GM12878 (cell line): ENCODE results near the gene PTPRN2. TPM values are rescaled to one million over a fixed set of nuclear protein-coding genes. Genes with fewer than 3 reads are reported as not detected.

Source experiments
- ATAC-seq: fragments of 200-7000 bp; cut with Tn5 transposase; 3 replicates; pipeline ENCODE4 v1.9.1; 2020; ENCODE audit warnings: mild to moderate bottlenecking, moderate library complexity
- BruUV-seq: library from RNA; stranded (reverse); fragments of 400-500 nt; replicated peaks from 2 replicates; lab custom pipeline; 2021; lab: Mats Ljungman, UMichigan
- CTCF ChIA-PET: fragments of 300-600 bp; sonication (Branson Sonifier 250); formaldehyde crosslinking; extraction: SDS; loops from one replicate; lab custom pipeline; 2021; ENCODE audit warnings: inconsistent platforms; lab: Yijun Ruan, JAX
- POLR2A ChIA-PET: fragments of 350-600 bp; formaldehyde crosslinking; extraction: SDS; loops from one replicate; lab custom pipeline; 2021; ENCODE audit warnings: inconsistent platforms; lab: Charles Lee
- RAD21 ChIA-PET: fragments of 300-600 bp; sonication (Branson Sonifier 250); formaldehyde crosslinking; loops from one replicate; lab custom pipeline; 2023; ENCODE audit warnings: antibody characterized with exemption; ENCODE audit not compliant: unreplicated experiment; lab: Charles Lee
- SMC1A ChIA-PET: fragments of 300-600 bp; sonication (Branson Sonifier 250); formaldehyde crosslinking; loops from one replicate; lab custom pipeline; 2023; ENCODE audit not compliant: unreplicated experiment, uncharacterized antibody; lab: Charles Lee
- DNase-seq: peaks from one replicate; pipeline ENCODE4 v3.0.0-alpha.2; 2011; ENCODE audit warnings: low read depth, low spot score
- FAIRE-seq: peaks from 3 replicates; lab custom pipeline; 2011; peaks lifted over from hg19 to GRCh38; lab: Jason Lieb, UNC
- H2AFZ ChIP-seq: 2 replicates; pipeline ENCODE4 v1.6.0; 2011; ENCODE audit warnings: low read depth, low read length, control low read depth; ENCODE audit not compliant: control insufficient read depth
- H3K27ac ChIP-seq: 2 replicates; pipeline ENCODE4 v1.5.1; 2011; ENCODE audit warnings: control low read depth; ENCODE audit not compliant: control insufficient read depth, insufficient read depth
- H3K27me3 ChIP-seq, 2 experiments: replicated peaks in 1 of 2; 2 replicates each; pipeline versions ENCODE4 v1.6.0 to v1.6.1; 2011; ENCODE audit warnings: low read length in 1 of 2; ENCODE audit not compliant: control insufficient read depth in 2 of 2, insufficient read depth in 2 of 2
- H3K36me3 ChIP-seq, 2 experiments: 2 replicates each; pipeline ENCODE4 v1.5.1; 2011; ENCODE audit warnings: low read length in 1 of 2; ENCODE audit not compliant: control insufficient read depth in 2 of 2, insufficient read depth in 2 of 2
- H3K4me1 ChIP-seq: 2 replicates; pipeline ENCODE4 v1.6.1; 2011; ENCODE audit warnings: mild to moderate bottlenecking, low read length, moderate library complexity, mixed read lengths; ENCODE audit not compliant: control insufficient read depth, insufficient read depth
- H3K4me2 ChIP-seq: 2 replicates; pipeline ENCODE4 v1.6.0; 2011; ENCODE audit warnings: control low read depth; ENCODE audit not compliant: control insufficient read depth, insufficient read depth
- H3K4me3 ChIP-seq: fragments of 200-600 bp; sonication (generic); 2 replicates; pipeline ENCODE4 v1.5.1; 2016
- H3K79me2 ChIP-seq: 2 replicates; pipeline ENCODE4 v1.6.0; 2011; ENCODE audit warnings: low read length; ENCODE audit not compliant: control insufficient read depth, insufficient read depth
- H3K9ac ChIP-seq: 2 replicates; pipeline ENCODE4 v1.8.0; 2011; ENCODE audit warnings: low read length, control low read depth, mixed read lengths; ENCODE audit not compliant: control insufficient read depth, insufficient read depth
- H3K9me3 ChIP-seq: replicated peaks from 3 replicates; pipeline ENCODE4 v1.5.1; 2011; ENCODE audit warnings: mild to moderate bottlenecking, low read length; ENCODE audit not compliant: control insufficient read depth, insufficient read depth
- H4K20me1 ChIP-seq: 2 replicates; pipeline ENCODE4 v1.6.0; 2011; ENCODE audit not compliant: control insufficient read depth, insufficient read depth
- CEBPB ChIP-seq, 2 experiments: fragments of 150-350 bp in 1 of 2; IDR thresholded peaks; 2 replicates each; pipeline ENCODE4 v1.6.1; 2012 to 2014; ENCODE audit warnings: low read depth in 2 of 2, low read length in 2 of 2, borderline replicate concordance in 1 of 2, inconsistent platforms in 1 of 2
- ZNF592 ChIP-seq: fragments of 450-650 bp; IDR thresholded peaks from 2 replicates; pipeline ENCODE4 v1.6.1; 2017; ENCODE audit warnings: mild to moderate bottlenecking, moderate library complexity
- WGBS: methylation state at CpG from one replicate; pipeline ENCODE4 v1.1.6; 2016; ENCODE audit warnings: low lambda C conversion rate; ENCODE audit not compliant: insufficient replicate concordance, insufficient coverage; ENCODE audit errors: missing lambda C conversion rate; 5-methylcytosine and 5-hydroxymethylcytosine counted together
- in situ Hi-C: fragments of 300-500 bp; cut with MboI; formaldehyde crosslinking; loops from 9 replicates; pipeline ENCODE4 v1.14.3; 2018; ENCODE audit warnings: mixed read lengths
- intact Hi-C: fragments of 100-400 bp; cut with micrococcal nuclease; formaldehyde crosslinking; loops from one replicate; pipeline ENCODE4 v1.14.2; 2022; ENCODE audit not compliant: unreplicated experiment
- polyA plus RNA-seq, 11 experiments: library from polyadenylated mRNA; depleted of rRNA in 4 of 11; unstranded in 6 of 11; stranded (reverse) in 5 of 11; fragments of >200 nt; fragmentation: Nextera tagmentation in 4 of 11; fragmentation: Illumina TruSeq in 1 of 11; extraction: Ambion mirVana in 4 of 11; extraction: Trizol in 1 of 11; gene quantifications; 1 replicate in 1 of 11; 2 replicates in 10 of 11; pipeline versions ENCODE4 v1.2.1 to v1.2.3, GENCODE V29; 2011 to 2016; ENCODE audit warnings: inconsistent platforms in 2 of 11, missing spikeins in 2 of 11, low read depth in 1 of 11
- total RNA-seq, 4 experiments: library from RNA; depleted of rRNA in 3 of 4; stranded (reverse); fragments of >200 nt in 3 of 4; fragmentation: Illumina TruSeq in 1 of 4; extraction: Trizol in 1 of 4; gene quantifications; 2 replicates each; pipeline versions ENCODE4 v1.2.1 to v1.2.3, GENCODE V29; 2013 to 2021

PTPRN2 gene
- total and polyA plus RNA-seq, 10 of the 15 experiments (the other 5 are each of a cell fraction or from before 2014, with no cell fraction given): 5.4 TPM; not detected in 9

GRCh38 chr7:157609932-157610640, 977.5 kb downstream of the PTPRN2 start (continued):
- no peak for TF ChIP-seq ZNF592

- Histone ChIP-seq H3K79me2 (no peaks in the 10 kb centered on the region), H3K36me3 (no peaks in the 10 kb centered on the region), H3K4me1 (no peaks in the 10 kb centered on the region), H3K9me3 (no peaks in the 10 kb centered on the region; the same call in 2 of the 3 replicates), H3K27ac (no peak overlapping the region), H3K4me3 (no peak overlapping the region), H3K9ac (no peak overlapping the region), H4K20me1 (no peaks in the 10 kb centered on the region), H3K27me3 (no peaks in the 10 kb centered on the region), H3K4me2 (no peak overlapping the region), H2AFZ (no peak overlapping the region)
- 54% methylated on average over 15 of the region's 15 CpGs for WGBS
- in situ Hi-C loops (no loop called here), intact Hi-C loops (no loop called here)
- no TSS peak for BruUV-seq
- CTCF ChIA-PET: no interaction called here
- SMC1A ChIA-PET: no interaction called here
- no peak for TF ChIP-seq CEBPB (IDR thresholded peaks at IDR 0.05; ENCODE audit: borderline replicate concordance in 1 of 2, low read depth in 2 of 2, low read length in 2 of 2)
- no peak for DNase-seq
- RAD21 ChIA-PET: no interaction called here
- no peak for ATAC-seq
- POLR2A ChIA-PET: no interaction called here
- FAIRE-seq: no peak
Measured at GRCh38 chr7:157609516-157609915, 978.1 kb downstream of the PTPRN2 start.
